Raji (cell line): ENCODE measurements around the gene HIRIP3.

Experiments
- POLR2A ChIP-seq: IDR thresholded peaks from 2 replicates; pipeline ENCODE4 v1.6.1; 2011; ENCODE audit warnings: low read depth, low read length, control low read depth; ENCODE audit not compliant: insufficient read depth

Gene HIRIP3

DNA sequence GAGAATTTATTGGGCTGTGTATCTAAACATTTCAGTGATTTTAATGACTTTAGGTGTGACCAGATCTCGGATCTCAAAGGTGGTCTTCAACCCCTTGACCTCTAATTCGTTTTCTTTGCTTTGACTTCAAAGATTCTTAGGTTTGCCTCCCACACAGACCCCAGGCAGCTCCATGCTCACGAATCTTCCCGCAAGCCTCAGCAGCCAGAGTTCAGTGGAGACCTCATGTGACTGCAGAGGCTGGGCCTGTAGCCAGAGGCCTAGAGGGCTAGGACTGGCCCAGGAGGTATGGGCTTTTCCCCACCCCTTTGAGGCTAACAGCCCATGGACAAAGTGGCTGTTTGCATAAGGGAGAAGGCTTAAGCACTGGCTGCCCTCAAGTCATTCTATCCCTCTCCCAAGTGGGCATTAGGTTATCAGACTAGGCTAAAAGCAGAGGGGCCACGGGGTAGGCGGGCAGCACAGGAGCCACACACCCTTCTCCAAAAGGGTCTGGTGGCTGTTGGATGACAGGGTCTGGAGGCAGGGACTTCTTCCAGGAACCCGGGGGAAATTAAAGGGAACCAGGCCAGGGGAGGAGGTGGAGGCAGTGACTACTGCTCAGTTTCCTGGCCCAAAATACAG, 3.0 kb downstream of the HIRIP3 start:
- no peak for TF ChIP-seq POLR2A

GRCh38 chr16:29991571-29991904, 3.9 kb downstream of the HIRIP3 start:
- no peak for TF ChIP-seq POLR2A

DNA sequence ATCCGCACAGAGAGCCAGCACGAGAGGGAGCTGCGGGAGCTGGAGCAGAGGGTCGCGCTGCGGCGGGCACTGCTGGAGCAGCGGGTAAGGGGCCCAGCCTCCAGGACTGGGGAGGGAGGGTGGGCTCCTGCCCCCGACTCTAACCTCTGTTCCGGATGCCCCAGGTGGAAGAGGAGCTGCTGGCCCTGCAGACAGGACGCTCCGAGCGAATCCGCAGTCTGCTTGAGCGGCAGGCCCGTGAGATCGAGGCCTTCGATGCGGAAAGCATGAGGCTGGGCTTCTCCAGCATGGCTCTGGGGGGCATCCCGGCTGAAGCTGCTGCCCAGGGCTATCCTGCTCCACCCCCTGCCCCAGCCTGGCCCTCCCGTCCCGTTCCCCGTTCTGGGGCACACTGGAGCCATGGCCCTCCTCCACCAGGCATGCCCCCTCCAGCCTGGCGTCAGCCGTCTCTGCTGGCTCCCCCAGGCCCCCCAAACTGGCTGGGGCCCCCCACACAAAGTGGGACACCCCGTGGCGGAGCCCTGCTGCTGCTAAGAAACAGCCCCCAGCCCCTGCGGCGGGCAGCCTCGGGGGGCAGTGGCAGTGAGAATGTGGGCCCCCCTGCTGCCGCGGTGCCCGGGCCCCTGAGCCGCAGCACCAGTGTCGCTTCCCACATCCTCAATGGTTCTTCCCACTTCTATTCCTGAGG, 4.4 kb downstream of the HIRIP3 start:
- no peak for TF ChIP-seq POLR2A

GRCh38 chr16:29990034-29990433, 5.4 kb downstream of the HIRIP3 start:
- no peak for TF ChIP-seq POLR2A

DNA sequence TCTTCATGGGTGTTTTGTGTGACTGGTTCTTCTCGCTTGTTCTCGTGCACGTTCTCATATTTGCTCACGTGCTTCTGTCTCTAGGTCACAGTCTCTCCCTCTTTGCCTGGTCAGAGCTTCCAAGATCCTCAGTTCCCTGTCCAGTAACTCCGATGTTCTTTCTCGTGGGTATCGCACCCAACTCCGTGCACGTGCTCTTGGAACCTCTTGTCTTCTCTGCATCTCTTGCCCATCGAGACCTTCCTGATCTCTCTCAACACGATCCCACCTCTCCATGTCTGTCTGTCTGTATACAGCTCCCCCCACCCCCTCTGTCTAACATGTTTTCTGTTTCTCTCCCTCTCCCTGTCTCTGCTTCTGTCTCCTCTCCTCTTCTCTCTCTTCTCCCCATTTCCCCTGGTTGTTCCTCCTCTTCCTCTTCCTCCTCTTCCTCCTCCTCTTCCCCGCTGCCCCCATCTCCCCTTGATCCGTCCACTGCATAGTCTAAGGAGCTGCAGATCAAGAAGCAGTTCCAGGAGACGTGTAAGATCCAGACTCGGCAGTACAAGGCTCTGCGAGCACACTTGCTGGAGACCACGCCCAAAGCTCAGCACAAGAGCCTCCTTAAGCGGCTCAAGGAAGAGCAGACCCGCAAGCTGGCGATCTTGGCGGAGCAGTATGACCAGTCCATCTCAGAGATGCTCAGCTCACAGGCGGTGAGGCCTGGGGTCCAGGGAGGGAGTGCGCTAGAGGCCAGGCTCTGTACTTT, 6.1 kb downstream of the HIRIP3 start:
- TF ChIP-seq POLR2A: no peak

GRCh38 chr16:29988346-29989075, 6.9 kb downstream of the HIRIP3 start:
- no peak for TF ChIP-seq POLR2A

- TF ChIP-seq POLR2A: no peak
These were observed 7.9 kb downstream of the HIRIP3 start for GRCh38 chr16:29987371-29988085.

GRCh38 chr16:29986931-29987330, 8.5 kb downstream of the HIRIP3 start:
- no peak for TF ChIP-seq POLR2A

DNA sequence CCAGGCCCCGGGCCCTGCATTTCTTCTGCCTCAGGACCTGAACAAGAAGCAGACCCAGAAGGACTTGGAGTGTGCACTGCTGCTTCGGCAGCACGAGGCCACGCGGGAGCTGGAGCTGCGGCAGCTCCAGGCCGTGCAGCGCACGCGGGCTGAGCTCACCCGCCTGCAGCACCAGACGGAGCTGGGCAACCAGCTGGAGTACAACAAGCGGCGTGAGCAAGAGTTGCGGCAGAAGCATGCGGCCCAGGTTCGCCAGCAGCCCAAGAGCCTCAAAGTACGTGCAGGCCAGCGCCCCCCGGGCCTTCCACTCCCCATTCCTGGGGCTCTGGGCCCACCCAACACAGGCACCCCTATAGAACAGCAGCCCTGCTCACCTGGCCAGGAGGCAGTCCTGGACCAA, 9.2 kb downstream of the HIRIP3 start:
- TF ChIP-seq POLR2A: no peak

DNA sequence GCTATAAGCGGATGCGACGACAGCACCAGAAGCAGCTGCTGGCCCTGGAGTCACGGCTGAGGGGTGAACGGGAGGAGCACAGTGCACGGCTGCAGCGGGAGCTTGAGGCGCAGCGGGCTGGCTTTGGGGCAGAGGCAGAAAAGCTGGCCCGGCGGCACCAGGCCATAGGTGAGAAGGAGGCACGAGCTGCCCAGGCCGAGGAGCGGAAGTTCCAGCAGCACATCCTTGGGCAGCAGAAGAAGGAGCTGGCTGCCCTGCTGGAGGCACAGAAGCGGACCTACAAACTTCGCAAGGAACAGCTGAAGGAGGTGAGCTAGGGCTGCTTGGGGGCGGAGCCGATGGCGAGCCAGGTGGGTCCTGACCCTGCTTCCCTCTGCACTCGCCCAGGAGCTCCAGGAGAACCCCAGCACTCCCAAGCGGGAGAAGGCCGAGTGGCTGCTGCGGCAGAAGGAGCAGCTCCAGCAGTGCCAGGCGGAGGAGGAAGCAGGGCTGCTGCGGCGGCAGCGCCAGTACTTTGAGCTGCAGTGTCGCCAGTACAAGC, 10.1 kb downstream of the HIRIP3 start:
- no peak for TF ChIP-seq POLR2A

GRCh38 chr16:29984764-29985147, 10.7 kb downstream of the HIRIP3 start:
- TF ChIP-seq POLR2A: no peak

- TF ChIP-seq POLR2A: no peak
These were observed 11.2 kb downstream of the HIRIP3 start for GRCh38 chr16:29984137-29984763.

- TF ChIP-seq POLR2A: no peak
These were observed 11.8 kb downstream of the HIRIP3 start for GRCh38 chr16:29983420-29984136.
